Hematopoietic multipotent progenitor cell treated with erythropoietin and hydrocortisone succinate and interleukin-3 and kit ligand, for 4 days (in vitro differentiated cells): Measurements from ENCODE around the gene GPSM3.
A peak's percentile ranks its signal among the peaks of the same experiment; 100 is the strongest.
"Not testable (repeated sequence)": the region's sequence is repeated elsewhere in the genome, so short reads cannot be mapped to it uniquely, and the experiment has no call there.

ENCODE experiments used
- DNase-seq: peaks from one replicate; pipeline ENCODE4 v3.0.0-alpha.2; 2015

The GPSM3 gene

DNA sequence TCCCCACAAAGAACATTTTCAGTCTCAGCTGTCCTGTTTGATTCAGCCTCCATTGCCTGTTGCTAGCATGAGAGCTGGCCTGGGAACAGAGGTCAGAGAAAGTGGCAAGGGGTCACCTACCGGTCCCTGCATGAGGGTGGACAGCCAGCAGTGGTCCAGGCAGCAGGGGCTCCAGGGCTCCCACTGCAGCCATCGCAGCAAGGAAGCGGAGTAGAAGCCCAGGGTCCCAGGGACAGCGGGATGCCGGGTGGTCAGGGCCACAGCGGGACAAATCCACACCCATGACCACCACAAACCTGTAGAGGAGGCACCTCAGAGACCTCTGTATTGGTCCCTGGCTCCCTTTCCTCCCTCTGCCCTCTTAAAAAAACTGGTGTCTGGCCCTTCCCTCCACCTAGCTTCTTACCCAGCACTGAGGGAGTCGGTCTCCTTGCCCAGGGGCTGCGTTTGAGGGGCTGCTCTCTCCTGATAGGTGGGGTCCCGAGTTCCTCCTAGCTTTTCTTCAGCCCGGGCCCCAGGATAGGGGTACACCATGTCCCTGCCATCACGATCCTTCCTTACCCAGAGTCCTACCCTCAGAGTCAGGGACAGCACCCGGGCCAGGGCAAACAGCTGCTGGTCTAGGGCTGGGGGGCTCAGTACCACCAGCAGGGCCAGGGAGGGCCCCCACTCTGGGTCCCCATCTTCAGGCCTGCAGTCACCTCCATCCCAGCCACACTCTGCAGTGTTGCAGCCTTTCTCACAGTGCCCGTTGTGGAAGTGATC, 8.4 kb upstream of the GPSM3 start:
- DNase-seq, result no peak

DNA sequence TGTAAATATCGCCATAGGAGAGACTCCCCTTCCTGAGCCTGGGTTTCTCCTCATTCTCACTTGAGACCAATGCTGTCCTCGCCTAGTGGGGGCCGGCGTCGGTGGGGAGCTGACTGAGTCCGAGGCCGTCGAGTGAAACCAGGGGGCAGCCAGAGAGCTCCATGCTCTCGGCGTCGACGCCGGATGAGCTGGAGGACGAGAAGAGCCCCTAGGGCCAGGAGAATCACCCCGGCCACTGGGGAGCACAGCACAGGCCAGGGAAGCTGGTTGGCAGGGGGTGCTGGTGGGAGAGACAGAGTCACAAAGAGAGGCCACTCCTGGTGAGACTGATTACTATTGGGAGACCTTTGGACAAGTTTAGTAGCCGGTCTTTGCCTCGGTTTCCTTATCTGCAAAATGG, 6.4 kb upstream of the GPSM3 start:
- no peak for DNase-seq

DNA sequence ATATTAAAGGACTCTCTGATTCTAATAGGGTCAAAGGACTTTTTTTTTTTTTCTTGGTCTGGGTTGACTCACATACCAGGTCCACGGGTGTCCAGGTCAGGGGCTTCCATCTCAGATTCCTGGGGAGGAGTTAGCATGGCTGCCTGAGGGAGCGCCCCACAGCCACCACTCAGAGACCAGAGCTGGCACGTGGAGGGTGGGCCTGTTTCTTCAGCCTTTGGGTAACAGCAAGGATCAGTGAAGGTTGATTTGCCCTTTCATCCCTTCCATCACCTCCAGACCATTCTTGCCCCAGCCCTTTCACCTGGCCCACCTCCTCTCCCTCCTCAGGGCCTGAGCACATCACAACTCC, 5.9 kb upstream of the GPSM3 start:
- DNase-seq, result no peak

DNA sequence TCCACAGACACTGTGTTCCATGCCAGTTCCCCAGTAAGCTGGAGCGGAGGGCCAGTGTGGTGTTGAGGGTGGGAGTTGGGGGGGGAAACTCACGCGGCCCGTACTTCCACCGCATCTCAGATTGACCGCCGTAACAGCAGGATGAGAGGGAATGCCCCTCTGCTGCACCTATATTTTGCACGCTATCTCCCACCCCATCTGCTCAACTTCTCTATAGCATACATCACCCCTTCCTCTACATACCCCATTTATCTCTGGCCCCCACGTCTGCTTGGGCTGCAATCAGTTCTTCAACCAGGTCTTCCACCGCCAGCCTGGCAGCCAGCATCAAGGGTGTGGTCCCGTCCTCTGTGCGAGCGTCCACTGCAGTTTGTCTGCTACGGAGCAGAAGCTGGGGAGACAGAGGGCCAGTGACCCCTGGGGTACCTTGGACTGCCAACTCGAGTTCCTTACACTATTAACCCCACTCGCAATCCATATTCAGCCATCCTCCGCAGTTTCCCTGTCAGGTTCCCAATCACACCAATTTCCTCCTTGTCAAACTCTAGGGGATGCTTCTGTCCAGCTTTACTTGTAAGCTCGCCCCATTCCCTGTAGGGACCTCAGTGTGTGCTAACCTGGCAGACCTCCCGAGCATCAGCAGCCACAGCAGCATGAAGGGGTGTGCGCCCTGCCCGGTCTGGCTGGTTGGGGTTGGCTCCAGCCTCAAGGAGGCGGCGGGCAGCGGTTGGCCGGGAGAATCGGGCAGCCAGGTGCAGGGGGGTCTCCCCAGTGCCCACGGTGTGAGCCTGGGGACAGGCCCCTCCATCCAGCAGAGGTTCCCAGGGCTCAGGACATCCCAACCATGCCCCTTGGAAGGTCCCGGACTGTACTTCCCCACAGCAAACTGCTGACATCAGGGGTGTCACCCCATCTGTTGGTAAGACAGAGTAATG, 4.5 kb upstream of the GPSM3 start:
- peak; percentile 67 for DNase-seq

DNA sequence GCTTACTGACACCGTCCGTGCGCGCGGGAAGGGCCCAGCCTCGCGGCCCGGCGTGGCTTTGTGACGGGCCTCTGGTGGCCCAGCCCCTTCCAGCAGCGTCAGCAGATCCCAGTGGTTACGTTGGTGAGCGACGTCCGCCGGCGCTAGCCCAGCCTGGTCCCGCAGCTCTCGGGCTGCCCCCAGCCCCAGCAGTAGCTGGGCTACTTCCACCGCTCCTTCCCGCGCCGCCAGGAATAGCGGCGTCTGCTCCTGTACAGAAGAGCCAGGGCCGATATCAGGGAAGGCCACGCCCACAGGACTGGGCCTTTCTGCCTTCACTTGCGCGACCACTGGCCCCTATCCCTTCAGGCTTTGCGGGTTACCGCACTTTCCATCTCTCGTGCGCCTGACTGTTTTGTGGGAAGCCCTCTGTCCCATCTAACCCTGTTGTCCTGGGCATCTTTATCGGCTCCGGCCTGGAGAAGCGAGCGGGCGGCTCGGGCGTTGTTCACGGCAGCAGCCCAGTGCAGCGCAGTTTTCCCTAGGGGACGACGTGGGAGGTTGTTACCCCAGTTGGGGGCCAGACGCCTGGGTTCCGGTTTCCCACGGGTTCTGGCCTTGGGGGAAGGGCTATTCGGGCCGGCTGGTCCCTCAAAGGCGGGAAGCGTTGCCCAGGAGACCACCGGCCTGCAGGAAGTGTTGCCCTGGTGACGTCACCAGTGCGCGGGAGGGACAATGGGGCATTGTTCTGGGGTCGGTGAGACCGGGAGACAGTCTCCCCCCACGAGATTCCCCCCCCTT, 3.6 kb upstream of the GPSM3 start:
- DNase-seq, result peak; percentile 89

DNA sequence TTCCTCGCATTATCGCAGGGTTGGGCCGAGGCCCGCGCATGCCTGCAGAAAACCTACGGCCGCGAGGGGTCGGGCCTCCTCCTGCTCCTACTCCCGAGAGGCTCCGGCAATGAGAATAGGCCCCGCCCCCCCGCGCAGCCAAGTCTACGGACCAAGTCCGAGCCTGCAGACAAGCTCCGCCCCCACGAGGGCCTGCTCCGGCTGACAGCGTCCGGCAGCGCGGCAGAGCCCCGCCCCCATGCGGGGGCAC, 3.1 kb upstream of the GPSM3 start:
- peak; percentile 100 for DNase-seq

DNA sequence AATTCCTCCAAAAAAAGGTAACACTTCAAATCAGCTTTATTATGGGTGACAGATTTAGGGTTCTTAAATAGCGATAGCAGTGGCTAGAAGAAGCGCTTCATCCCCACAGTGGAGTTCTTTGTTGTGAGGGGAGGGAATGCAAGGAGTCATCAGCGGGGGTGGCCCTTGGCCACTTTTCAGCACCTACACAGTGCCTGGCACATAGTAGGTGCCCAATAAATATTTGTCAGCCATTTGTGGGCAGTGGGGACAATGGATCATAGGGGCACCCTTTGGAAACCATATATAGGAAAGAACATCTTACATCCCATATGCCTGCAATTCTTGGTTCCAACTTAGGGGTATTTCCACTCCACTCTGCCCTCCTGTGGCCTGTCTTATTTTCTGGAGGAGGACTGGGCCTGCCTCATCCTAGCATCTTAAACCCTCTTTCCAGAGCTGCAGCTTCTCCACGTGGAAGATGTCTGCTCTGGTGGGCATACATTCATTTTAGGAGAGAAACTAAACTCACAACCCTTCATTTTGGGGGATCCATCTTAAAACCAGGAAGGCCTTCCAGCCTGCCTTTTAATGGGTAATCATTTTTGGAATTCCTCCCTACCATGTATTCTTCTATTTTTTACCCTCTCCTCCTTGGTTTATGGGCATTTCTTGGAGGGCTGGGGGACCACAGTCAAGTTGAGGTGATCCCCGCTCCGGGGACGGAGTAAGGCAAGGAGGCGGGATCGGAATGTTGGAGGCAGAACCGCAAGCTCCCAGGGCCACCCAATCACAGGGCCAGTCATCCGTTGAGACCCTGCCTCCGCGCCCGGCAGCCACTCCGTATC, 2.6 kb upstream of the GPSM3 start:
- DNase-seq, result peak; percentile 85

DNA sequence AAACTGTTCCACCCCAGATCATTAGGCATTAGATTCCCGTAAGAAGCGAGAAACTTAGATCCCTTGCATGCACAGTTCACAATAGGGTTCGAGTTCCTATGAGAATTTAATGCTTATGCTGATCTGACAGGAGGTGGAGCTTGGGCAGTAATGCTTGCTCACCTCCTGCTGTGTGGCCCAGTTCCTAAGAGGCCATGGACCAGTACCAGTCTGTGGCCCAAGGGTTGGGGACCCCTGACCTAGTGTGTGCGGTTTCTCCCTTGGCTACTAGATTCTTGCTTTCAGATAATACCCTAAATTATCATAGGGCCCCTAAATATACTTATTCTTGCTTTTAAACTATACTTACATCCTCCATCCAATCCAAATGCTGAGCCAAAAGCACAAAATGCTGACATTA, 1.9 kb upstream of the GPSM3 start:
- no peak for DNase-seq

DNA sequence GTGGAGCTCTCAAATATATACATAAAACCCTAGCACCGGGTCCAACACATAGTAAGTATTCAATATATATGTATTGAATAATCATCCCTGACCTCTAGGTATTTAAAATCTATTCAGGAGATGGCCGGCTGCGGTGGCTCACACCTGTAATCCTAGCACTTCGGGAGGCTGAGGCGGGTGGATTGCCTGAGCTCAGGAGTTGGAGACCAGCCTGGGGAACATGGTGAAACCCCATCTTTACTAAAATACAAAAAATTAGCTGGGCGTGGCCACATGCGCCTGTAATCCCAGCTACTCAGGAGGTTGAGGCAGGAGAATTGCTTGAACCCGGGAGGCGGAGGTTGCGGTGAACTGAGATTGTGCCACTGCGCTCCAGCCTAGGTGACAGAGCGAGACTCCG, 653 bp upstream of the GPSM3 start:
- DNase-seq, result not testable (repeated sequence)

DNA sequence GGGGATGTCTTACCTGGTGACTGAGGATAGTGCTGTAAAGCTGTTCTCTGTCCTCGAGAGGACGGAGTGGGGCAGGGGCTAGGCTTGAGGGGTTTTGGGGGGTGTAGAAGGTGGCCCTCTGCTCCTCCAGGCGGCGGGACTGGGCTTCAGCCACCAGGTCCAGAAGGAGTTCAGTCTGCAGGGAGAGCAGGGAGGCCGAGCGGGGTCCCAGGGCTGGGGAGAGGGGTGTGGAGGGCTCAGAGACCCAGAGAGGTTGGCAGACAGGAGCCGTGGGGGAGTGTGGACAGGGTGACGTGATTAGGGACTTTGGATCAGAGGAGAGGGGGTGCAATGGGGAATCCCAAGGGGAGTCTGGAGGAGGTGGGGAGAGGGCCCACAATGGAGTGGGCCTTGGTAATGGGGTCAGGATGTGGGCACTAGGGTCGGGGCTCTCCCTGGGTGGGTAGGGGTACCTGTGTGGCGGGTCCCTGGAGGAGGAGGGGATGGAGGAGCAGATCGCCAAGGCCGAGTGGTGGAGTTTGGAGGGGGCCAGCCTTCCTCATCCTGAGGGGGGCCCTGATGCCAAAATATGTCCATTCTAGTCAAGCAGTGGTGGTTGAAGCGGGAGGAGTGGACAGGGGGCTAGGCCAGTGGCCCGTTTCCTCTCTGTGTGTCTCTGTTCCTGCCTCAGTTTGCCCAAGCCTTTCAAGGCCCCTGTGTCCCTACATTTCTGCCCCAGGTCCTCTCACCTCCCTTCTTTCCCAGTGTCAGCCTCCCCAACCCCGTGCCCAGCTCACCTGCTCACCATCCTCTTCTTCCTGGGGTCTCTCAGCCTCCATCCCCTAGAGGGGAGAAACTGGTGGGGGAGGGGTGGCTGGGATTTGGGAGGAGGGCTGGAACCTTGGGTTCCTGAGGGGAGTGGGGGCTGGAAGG, 491 bp downstream of the GPSM3 start:
- DNase-seq, result no peak

DNA sequence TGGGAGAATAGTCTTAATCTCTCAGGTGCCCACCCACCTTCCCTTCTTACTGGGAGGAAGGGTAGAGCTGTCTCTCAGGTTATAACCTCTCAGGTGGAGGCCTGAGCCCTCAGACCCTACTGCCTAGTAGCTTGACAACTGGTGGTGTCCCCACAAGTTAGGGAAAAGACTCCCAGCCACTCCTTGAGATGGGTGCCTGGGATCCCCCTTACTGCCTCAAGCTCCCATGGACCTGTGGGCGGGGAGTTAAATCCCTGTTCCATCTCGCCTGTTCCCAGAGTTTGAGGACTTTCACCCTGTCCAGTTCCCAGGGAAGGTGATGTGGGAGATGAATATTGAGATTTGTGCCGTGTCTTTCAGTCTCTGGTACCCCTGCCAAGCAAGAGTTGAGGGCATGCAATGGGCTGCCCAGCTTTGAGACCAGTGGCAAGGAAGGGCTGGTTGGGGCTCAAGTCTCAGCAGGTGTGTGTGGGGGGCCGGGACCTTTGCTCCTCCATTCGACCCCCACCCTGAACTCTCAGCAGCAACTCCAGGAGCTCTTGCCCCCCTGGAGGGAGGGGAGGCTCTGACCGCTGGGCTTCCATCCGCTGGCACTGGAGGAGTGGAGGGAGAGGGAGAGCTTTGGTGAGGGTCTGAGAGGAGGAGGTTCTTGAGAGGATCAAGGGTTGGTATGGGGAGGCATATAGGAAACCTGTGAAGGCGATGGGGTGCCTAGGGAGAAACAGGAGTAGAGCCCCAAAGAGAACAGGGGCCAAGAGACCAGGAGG, 1.3 kb downstream of the GPSM3 start:
- DNase-seq, result no peak

DNA sequence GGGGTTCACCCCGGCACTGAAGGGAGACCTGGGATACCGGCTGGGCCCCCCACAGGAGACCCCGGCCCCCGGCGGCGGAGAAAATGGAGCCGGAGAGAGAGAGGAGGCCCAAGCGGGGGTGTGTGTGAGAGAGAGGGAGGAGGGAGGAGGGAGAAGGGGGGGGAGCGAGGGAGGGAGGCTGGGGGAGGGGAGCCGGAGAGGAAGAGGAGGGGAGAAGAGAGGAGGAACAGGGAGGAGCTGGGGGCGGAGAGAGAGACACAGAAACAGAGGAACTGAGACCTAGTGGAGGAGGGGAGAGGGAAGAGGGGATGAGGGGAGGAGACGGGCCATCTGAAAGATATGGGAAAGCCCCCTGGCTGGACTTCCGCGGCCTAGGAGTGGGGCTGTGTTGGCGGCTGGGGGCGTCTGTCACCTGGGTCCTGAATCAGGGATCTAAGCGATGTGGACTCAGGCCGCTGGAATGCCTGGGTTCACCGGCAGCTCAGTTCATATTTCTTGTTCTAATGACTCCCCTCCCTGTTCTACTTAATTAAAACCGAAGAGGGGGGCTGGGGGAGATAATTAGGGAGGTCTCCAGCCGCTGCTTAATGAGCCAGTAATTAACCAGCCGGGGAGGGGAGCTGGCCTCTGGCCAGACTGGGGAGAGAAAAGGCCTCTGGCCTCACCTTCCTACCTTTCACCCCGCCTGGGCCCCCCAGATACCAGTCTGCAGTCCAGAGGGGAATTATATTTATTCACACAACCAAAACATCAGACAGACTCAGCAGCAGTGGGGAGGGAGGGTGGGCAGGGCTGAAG, 2.2 kb downstream of the GPSM3 start, which contains the start of gene PBX2:
PBX2 (minus strand) TSS at position 149 of the 798 bp plus-strand sequence. CDS start 287 bp downstream, outside the sequence.
- peak; percentile 98 for DNase-seq

DNA sequence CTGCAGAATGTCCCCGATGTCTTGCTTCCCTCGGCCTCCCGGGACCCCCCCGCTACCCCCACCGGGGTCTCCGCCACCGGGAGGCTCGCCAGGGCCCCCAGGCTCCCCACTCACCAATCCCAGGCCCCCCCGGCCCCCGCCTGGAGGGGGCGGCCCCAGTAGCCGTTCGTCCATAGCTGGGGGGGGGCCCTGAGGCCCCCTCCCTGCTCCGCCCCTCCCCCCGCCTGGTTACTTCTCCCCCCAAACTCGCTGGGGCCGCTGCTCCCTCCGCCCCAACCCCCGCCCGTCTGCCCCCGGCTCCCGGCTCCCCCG, 2.7 kb downstream of the GPSM3 start:
- DNase-seq, result no peak

DNA sequence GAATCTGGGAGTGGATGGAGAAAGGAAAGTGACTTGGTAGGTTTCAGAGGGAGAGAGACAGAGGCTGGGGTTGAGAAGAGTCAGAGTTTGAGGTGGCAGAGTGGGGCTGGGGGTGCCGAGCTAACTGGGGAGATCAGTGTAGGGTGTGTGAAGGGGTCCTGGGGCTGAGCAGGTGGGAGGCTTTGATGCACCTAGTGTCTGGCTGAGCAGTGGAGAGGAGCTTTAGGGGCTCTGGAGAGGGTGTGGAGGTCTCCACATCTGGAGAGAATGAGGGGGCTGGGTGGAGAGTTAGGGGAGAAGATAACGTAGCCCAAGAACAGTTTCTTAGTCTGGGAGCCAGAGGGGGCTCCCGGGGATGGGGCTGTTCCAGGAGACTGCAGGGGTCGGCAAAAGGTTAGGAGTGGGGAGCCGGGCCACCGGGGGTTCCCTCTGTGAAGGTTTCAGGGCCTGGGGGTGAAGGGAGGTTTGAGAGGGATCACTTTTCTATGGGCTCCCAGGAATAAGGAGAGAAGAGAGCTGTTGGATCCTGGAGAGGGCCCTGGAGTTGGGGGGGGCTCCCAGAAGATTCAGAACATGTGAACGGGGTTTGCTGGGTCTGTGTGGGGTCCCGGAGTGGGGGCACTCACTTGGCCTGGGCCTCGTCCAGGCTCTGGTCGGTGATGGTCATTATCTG, 3.2 kb downstream of the GPSM3 start:
- DNase-seq, result no peak

DNA sequence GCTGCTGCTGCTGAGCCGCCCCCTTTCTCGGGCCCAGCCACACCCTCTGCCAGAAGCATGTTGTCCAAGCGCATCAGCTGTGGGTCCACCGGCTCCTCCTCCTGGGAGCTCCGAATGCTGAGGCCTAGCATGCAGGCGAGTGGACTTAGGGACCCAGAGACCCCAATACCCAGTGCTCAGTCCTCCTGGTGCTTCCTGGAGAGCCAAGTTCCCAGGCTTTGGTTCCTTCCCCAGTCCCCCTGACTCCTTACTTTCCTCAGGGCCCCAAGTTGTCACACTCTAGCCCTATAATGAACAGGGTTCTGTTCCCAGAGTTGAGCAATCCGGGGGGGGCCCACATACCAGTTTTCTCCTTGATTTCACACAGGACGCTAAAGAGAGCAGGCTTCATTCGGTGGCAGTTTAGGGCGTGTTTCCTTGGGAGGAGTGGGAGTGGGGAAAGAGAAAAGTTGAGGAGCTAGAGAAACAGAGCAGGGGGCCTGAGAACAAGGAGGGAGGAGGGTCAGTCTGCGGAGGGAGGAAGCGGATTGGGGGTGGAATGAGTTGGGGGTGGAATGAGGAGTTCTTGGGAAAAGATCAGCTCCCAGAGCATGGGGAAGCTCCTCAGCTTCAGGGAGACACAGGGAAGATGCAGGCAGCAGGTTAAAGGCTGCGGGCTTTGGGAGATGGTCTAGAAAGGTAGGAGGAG, 3.9 kb downstream of the GPSM3 start:
- no peak for DNase-seq

DNA sequence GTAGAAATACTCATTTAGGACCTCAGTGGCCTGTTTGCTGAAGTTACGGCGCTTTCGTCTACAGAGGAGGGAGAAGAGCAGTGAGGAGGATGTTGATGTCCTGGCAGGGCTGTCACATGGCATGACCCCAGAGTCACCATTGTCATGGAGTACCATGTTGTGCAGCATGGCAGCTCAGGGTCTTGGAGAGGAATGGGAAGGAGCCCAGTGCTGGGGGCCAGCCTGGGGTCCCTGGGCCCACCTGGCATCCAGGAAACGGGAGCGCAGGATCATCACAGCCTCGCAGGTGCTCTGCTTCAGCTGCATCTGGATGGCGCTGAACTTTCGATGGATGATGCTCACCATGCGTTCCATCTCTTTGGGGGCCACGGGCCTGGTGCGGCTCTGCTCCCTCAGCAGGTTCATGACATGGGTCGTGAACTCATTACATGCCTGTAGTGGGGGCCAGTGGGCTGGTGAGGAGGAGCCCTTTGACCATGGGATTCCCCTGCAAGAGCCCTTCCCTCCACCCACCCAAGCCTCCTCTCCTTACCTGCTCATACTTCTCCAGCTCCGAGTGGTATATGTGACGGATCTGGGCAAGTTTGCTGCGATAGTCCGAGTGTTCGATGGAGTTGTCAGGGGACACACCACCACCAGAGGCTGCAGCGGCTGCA, 4.6 kb downstream of the GPSM3 start:
- DNase-seq, result not testable (repeated sequence)

DNA sequence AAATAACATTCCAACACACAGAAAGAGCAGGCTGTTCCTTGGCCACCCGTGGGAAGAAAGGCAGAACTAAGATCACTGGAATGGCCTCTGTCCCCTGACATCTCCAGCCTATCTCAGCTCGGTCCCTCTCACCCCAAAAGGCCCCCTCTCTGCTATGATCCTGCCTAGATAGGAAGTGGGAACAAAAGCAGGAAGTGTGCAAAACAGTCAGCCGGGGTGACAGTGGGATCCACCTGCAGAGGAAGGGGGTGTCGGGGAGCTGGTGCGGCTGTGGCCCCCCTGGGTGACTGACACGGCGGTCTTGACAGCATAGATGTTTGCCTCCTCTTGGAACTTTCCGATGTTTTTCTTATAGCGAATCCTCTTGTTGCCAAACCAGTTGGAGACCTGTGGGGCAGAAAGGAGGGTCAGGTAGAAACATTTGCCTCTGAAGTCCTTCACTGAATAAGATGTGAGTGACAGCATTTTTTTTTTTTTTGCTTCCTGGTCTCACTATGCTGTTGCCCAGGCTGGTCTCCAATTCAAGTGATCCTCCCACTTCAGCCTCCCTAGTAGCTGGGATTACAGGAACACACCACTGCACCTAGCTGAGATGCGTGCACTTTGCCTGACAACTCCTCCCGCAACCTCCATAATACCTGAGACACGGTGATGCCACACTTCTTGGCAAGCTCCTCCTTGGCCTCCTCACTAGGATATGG, 5.3 kb downstream of the GPSM3 start:
- DNase-seq, result no peak
